Activated CD4-positive, alpha-beta T cell treated with anti-CD3 and anti-CD28 coated beads, Interleukin-2, amount 10 ng/mL, durations not matched to agents 7 days and 5 days (primary cell): Measurements from ENCODE around the gene CSTF2T. TPM values are rescaled to one million over a fixed set of nuclear protein-coding genes. Genes with fewer than 3 reads are reported as not detected.

Experiments
- CTCF ChIA-PET: fragments of 350-600 bp; sonication (Branson Sonifier 250); formaldehyde crosslinking; loops from one replicate; lab custom pipeline; 2021; ENCODE audit warnings: antibody characterized with exemption; lab: Charles Lee
- POLR2A ChIA-PET: fragments of 350-600 bp; sonication (Branson Sonifier 250); formaldehyde crosslinking; loops from one replicate; lab custom pipeline; 2021; ENCODE audit warnings: antibody characterized with exemption; lab: Charles Lee
- DNase-seq: peaks from one replicate; pipeline ENCODE4 v3.0.0-alpha.2; 2020
- H3K27ac Mint-ChIP-seq: one replicate; pipeline ENCODE4 v1.8.0; 2021; ENCODE audit warnings: mild to moderate bottlenecking, moderate library complexity, mixed read lengths
- H3K27me3 Mint-ChIP-seq: one replicate; pipeline ENCODE4 v1.8.0; 2021; ENCODE audit warnings: mixed read lengths
- H3K36me3 Mint-ChIP-seq: one replicate; pipeline ENCODE4 v1.8.0; 2021; ENCODE audit warnings: low read depth, mixed read lengths
- H3K4me1 Mint-ChIP-seq: one replicate; pipeline ENCODE4 v1.8.0; 2021; ENCODE audit warnings: mixed read lengths
- H3K4me3 Mint-ChIP-seq: one replicate; pipeline ENCODE4 v1.8.0; 2021; ENCODE audit warnings: mild to moderate bottlenecking, moderate library complexity, mixed read lengths
- H3K9me3 Mint-ChIP-seq: one replicate; pipeline ENCODE4 v1.8.0; 2021; ENCODE audit warnings: mixed read lengths
- total RNA-seq, 2 experiments: library from RNA; stranded (reverse); gene quantifications; one replicate each; pipeline ENCODE4 v1.2.3, GENCODE V29; 2021

Gene CSTF2T, protein sequence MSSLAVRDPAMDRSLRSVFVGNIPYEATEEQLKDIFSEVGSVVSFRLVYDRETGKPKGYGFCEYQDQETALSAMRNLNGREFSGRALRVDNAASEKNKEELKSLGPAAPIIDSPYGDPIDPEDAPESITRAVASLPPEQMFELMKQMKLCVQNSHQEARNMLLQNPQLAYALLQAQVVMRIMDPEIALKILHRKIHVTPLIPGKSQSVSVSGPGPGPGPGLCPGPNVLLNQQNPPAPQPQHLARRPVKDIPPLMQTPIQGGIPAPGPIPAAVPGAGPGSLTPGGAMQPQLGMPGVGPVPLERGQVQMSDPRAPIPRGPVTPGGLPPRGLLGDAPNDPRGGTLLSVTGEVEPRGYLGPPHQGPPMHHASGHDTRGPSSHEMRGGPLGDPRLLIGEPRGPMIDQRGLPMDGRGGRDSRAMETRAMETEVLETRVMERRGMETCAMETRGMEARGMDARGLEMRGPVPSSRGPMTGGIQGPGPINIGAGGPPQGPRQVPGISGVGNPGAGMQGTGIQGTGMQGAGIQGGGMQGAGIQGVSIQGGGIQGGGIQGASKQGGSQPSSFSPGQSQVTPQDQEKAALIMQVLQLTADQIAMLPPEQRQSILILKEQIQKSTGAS
- 10 to 100 TPM; 34.4 to 36.7 TPM for total RNA-seq

DNA sequence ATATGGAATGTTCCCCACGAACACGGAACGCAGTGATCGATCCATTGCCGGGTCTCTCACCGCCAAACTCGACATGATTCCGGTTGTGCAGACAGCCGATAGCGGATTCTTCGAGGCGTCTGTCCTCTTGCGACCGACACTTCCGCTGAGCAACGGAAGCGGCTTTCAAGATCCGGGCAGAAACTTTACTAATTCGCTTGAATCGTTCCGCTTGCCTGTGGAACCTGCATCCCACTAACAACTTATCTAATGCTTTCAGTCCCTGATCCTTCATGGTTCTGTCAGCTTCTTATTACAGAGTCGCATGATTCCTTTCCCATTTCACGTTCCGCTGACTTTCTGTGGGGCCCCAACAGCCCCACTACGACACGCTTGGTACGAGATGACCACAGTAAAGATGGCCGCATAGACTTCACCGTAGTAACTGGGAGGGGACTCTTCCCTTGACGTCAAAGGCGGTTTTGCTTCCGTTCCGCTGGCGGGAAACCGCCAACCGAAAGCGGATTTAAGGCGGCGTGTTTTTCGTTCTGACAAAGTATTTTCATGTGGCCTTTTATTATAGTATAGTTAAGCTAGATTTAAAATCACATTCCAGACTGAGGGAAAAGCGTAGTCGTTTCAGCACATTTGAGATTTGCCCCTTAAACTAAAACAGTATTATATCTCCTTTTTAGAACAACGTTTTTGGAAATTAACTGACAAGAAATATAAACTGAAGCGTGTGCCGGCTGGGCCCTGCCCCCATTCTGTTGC lies at the start of gene CSTF2T:
CSTF2T (minus strand) TSS at position 121 of the 753 bp plus-strand sequence; CDS start at position 75, 46 bp downstream.
- H3K4me3 Mint-ChIP-seq: peak within 1 kb of the TSS; percentile 97
- peaks cover 40% of the 10 kb centered on the region for H3K36me3 Mint-ChIP-seq
- POLR2A ChIA-PET: no interaction called here
- H3K27me3 Mint-ChIP-seq: no peaks in the 10 kb centered on the region
- peak within 1 kb of the TSS; percentile 100 for H3K27ac Mint-ChIP-seq
- CTCF ChIA-PET: interaction anchor here (1.3 to 1.4 kb wide), 2 partner anchors 11 to 19 kb away, joined by 4 to 5 read pairs; no protein-coding TSS in a partner anchor
- peaks cover 44% of the 10 kb centered on the region for H3K4me1 Mint-ChIP-seq
- DNase-seq: peak; percentile 93
- H3K9me3 Mint-ChIP-seq: peaks cover 5% of the 10 kb centered on the region

DNA sequence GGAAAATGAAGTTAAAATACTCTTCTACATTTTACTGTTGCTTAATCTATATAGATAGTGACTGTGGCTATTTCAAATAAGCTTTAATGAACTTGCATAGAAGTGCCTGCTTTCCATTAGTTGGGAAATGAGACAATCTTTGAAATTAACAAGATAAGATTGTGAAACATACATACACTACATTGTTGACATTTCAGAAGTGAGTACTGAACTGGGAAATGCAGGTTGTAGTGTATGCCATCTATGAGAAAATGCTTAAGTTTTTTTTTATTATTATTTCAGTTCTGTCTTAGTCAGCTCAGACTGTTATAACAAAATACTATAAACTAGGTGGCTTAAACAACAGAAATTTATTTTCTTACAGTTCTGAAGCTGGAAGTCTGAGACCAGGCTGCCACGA lies 49.6 kb upstream of the CSTF2T start:
- Mint-ChIP-seq H3K4me1 (no peaks in the 10 kb centered on the region), H3K36me3 (no peaks in the 10 kb centered on the region), H3K27ac (no peak overlapping the region), H3K9me3 (no peaks in the 10 kb centered on the region), H3K4me3 (no peak overlapping the region), H3K27me3 (peaks cover 2% of the 10 kb centered on the region)
- CTCF ChIA-PET: no interaction called here
- no peak for DNase-seq
- POLR2A ChIA-PET: no interaction called here

GRCh38 chr10:51747216-51747615 lies 47.8 kb upstream of the CSTF2T start:
- no peaks in the 10 kb centered on the region for H3K9me3 Mint-ChIP-seq
- H3K4me1 Mint-ChIP-seq: no peaks in the 10 kb centered on the region
- CTCF ChIA-PET: no interaction called here
- no peaks in the 10 kb centered on the region for H3K36me3 Mint-ChIP-seq
- H3K27me3 Mint-ChIP-seq: peaks cover 3% of the 10 kb centered on the region
- no peak for DNase-seq
- H3K27ac Mint-ChIP-seq: no peak overlapping the region
- POLR2A ChIA-PET: no interaction called here
- H3K4me3 Mint-ChIP-seq: no peak overlapping the region

GRCh38 chr10:51745397-51745796 lies 46.0 kb upstream of the CSTF2T start:
- ChIA-PET POLR2A (no interaction called here), CTCF (no interaction called here)
- DNase-seq: no peak
- Mint-ChIP-seq H3K36me3 (no peaks in the 10 kb centered on the region), H3K4me1 (no peaks in the 10 kb centered on the region), H3K9me3 (no peaks in the 10 kb centered on the region), H3K4me3 (no peak overlapping the region), H3K27ac (no peak overlapping the region), H3K27me3 (peaks cover 5% of the 10 kb centered on the region)

DNA sequence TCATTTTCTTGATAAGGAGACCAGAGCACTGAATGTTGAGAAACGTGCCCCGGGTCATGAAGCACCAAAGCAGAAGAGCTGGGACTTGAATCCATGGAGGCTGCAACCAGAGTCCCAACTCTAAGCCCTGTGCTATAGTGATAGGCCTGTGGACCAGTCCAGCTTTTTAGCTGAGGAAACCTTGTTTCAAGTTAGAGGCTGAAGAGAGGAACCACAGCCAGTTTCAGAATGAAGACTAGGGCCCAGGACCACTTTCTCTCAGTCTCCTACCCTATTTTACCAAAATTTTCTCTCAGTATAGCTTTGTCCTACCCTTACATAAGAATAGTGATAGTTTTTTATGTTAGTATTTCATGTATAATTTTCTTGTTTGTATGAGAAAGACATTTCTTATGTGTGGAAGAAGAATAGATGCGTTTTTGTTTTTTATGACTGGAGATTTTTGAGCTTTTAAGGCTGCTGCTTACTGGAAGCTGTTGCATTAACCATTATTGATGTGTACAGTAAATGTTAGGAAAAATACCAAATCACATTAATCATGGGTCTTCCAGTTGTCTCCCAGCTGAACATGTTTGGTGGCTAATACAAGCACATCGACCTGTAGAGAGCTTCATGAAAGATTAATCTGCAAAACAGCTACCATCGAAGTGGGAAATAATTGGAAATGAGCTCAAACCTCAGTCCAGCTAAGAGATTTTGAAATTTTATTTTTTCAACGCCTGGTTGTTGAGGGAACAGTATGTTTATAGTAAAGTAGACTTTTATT lies 45.0 kb upstream of the CSTF2T start:
- Mint-ChIP-seq H3K4me3 (no peak overlapping the region), H3K27ac (no peak overlapping the region), H3K4me1 (no peaks in the 10 kb centered on the region), H3K27me3 (peaks cover 5% of the 10 kb centered on the region), H3K9me3 (no peaks in the 10 kb centered on the region), H3K36me3 (no peaks in the 10 kb centered on the region)
- DNase-seq: no peak
- POLR2A ChIA-PET: no interaction called here
- CTCF ChIA-PET: no interaction called here

GRCh38 chr10:51743146-51743545 lies 43.8 kb upstream of the CSTF2T start:
- H3K4me1 Mint-ChIP-seq: no peaks in the 10 kb centered on the region
- no peak for DNase-seq
- CTCF ChIA-PET: no interaction called here
- H3K27me3 Mint-ChIP-seq: peaks cover 5% of the 10 kb centered on the region
- no peaks in the 10 kb centered on the region for H3K36me3 Mint-ChIP-seq
- POLR2A ChIA-PET: no interaction called here
- no peaks in the 10 kb centered on the region for H3K9me3 Mint-ChIP-seq
- no peak overlapping the region for H3K4me3 Mint-ChIP-seq
- no peak overlapping the region for H3K27ac Mint-ChIP-seq

DNA sequence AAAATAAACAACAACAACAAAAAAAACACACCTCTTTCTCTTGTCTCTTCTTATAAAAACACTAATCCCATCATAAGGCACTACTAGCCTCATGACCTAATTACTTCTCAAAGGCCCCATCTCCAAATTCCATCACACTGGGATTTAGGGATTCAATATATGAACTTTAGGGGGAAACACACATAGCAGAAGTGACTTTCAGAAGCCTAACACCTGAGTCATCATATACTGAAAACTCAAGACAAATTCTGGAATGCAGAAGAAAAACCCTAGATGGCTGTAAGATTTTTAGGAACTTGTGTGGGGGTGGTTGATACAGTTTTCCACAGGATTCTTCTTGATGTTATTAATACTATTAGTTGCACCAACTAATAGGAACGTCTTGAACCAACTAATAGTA lies 33.7 kb upstream of the CSTF2T start:
- H3K27ac Mint-ChIP-seq: no peak overlapping the region
- POLR2A ChIA-PET: no interaction called here
- no peaks in the 10 kb centered on the region for H3K36me3 Mint-ChIP-seq
- CTCF ChIA-PET: no interaction called here
- H3K4me3 Mint-ChIP-seq: no peak overlapping the region
- H3K27me3 Mint-ChIP-seq: peaks cover 2% of the 10 kb centered on the region
- H3K4me1 Mint-ChIP-seq: no peaks in the 10 kb centered on the region
- DNase-seq: no peak
- H3K9me3 Mint-ChIP-seq: no peaks in the 10 kb centered on the region

GRCh38 chr10:51729822-51730555 lies 30.6 kb upstream of the CSTF2T start:
- Mint-ChIP-seq H3K4me1 (no peaks in the 10 kb centered on the region), H3K9me3 (no peaks in the 10 kb centered on the region), H3K27me3 (peaks cover 2% of the 10 kb centered on the region), H3K27ac (no peak overlapping the region), H3K4me3 (no peak overlapping the region), H3K36me3 (no peaks in the 10 kb centered on the region)
- no peak for DNase-seq
- ChIA-PET POLR2A (no interaction called here), CTCF (interaction anchor here (0.6 kb wide), 1 partner anchor 175 kb away, joined by 3 read pairs; no protein-coding TSS in a partner anchor)

DNA sequence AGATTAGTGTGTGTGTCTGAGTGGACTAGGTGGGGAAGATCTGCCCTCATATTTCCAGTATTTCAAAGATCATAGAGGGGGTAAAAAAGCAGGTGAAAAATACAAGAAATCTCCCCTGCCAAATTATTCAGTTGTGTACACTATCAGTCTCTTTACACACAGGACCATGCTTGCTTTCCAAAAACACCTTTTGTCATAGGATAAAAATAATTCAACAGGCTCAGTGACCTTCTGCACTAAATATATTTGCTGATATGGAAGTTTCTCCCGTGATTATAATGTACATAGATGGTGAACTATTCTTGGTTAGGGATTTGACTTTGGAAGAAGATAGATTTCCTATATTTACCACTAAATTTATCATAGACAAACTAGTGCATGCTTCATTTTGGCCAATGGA lies 24.6 kb upstream of the CSTF2T start:
- DNase-seq: no peak
- no peaks in the 10 kb centered on the region for H3K4me1 Mint-ChIP-seq
- H3K36me3 Mint-ChIP-seq: no peaks in the 10 kb centered on the region
- H3K4me3 Mint-ChIP-seq: no peak overlapping the region
- CTCF ChIA-PET: no interaction called here
- POLR2A ChIA-PET: no interaction called here
- H3K27me3 Mint-ChIP-seq: peaks cover 7% of the 10 kb centered on the region
- no peak overlapping the region for H3K27ac Mint-ChIP-seq
- H3K9me3 Mint-ChIP-seq: no peaks in the 10 kb centered on the region

GRCh38 chr10:51718804-51719291 lies 19.5 kb upstream of the CSTF2T start:
- H3K4me3 Mint-ChIP-seq: no peak overlapping the region
- H3K27ac Mint-ChIP-seq: no peak overlapping the region
- ChIA-PET POLR2A (no interaction called here), CTCF (interaction anchor here (0.7 to 2.1 kb wide), 3 partner anchors 19 to 271 kb away, joined by 3 to 4 read pairs (median 3); no protein-coding TSS in a partner anchor)
- no peaks in the 10 kb centered on the region for H3K36me3 Mint-ChIP-seq
- H3K9me3 Mint-ChIP-seq: no peaks in the 10 kb centered on the region
- H3K27me3 Mint-ChIP-seq: peaks cover 9% of the 10 kb centered on the region
- no peaks in the 10 kb centered on the region for H3K4me1 Mint-ChIP-seq
- DNase-seq: no peak

GRCh38 chr10:51716981-51717380 lies 17.6 kb upstream of the CSTF2T start:
- Mint-ChIP-seq H3K27ac (no peak overlapping the region), H3K4me3 (no peak overlapping the region), H3K27me3 (peaks cover 9% of the 10 kb centered on the region), H3K4me1 (no peaks in the 10 kb centered on the region), H3K36me3 (no peaks in the 10 kb centered on the region), H3K9me3 (no peaks in the 10 kb centered on the region)
- CTCF ChIA-PET: no interaction called here
- POLR2A ChIA-PET: no interaction called here
- DNase-seq: no peak

DNA sequence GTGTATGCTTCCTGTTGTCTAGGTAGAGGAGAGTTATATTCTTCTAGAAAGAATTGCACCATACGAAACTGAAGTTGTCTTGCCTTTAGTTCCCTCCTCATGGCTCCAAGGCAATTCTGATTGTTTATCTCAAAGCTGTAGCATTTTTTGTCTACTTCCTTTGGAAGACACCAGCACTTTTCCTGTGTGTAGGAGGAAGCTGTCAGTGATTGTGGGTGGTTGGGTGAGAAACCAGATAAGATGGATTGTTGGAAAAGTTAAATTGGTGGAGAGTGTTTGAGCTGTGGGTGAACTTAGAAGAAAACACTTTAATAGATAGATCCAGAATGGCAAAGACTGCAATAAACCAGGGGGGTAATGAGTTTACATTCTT lies 12.1 kb upstream of the CSTF2T start:
- H3K9me3 Mint-ChIP-seq: no peaks in the 10 kb centered on the region
- CTCF ChIA-PET: interaction anchor here (1.3 kb wide), 1 partner anchor 9 kb away, joined by 3 read pairs; no protein-coding TSS in a partner anchor
- H3K27ac Mint-ChIP-seq: no peak overlapping the region

More for the DNA sequence above, 12.1 kb upstream of the CSTF2T start:
- H3K4me3 Mint-ChIP-seq: no peak overlapping the region
- no peak for DNase-seq
- peaks cover 3% of the 10 kb centered on the region for H3K27me3 Mint-ChIP-seq
- no peaks in the 10 kb centered on the region for H3K36me3 Mint-ChIP-seq
- POLR2A ChIA-PET: no interaction called here
- H3K4me1 Mint-ChIP-seq: peaks cover 38% of the 10 kb centered on the region
